Measurements from ENCODE around the gene ELOVL5. TPM values are rescaled to one million over a fixed set of nuclear protein-coding genes. Genes with fewer than 3 reads are reported as not detected.

Gene ELOVL5
- polyA plus RNA-seq, 1 of the 3 experiments (the other 2 are of a cell fraction): 31.9 TPM

GRCh38 chr6:53376661-53377226 is 28.0 kb upstream of the ELOVL5 start:
- no peak overlapping the region for H3K9ac ChIP-seq
- no peak overlapping the region for H3K4me2 ChIP-seq
- no peaks in the 10 kb centered on the region for H3K9me2 ChIP-seq
- DNase-seq: no peak
- no peak overlapping the region for H3K4me3 ChIP-seq (ENCODE audit: low read depth in 2 of 2, low read length in 1 of 2)
- H3K36me3 ChIP-seq (replicated peaks in 1 of 2; ENCODE audit: control insufficient read depth in 1 of 2, insufficient read depth in 2 of 2, low read length in 1 of 2): no peaks in the 10 kb centered on the region
- ChIA-PET POLR2A (no interaction called here), CTCF (no interaction called here)
- no peaks in the 10 kb centered on the region for H4K20me1 ChIP-seq (ENCODE audit: insufficient read depth)
- TF ChIP-seq USF2 (IDR thresholded peaks at IDR 0.05; ENCODE audit: borderline replicate concordance, low read depth, low read length) (no peak), POLR2AphosphoS5 (IDR thresholded peaks at IDR 0.05; ENCODE audit: low read depth, low read length) (no peak), TEAD4 (IDR thresholded peaks at IDR 0.05; ENCODE audit: borderline replicate concordance, insufficient read depth) (no peak), MEF2A (IDR thresholded peaks at IDR 0.05; ENCODE audit: borderline replicate concordance, low read depth) (no peak), RAD21 (IDR thresholded peaks at IDR 0.05; ENCODE audit: low read length) (no peak), SIN3A (IDR thresholded peaks at IDR 0.05; ENCODE audit: borderline replicate concordance, low read depth, low read length) (no peak), EP300 (IDR thresholded peaks at IDR 0.05; ENCODE audit: borderline replicate concordance in 1 of 2, low read depth in 1 of 2, low read length in 1 of 2) (no peak), GATA2 (CRISPR knock-in tag; IDR thresholded peaks at IDR 0.05) (no peak), GABPA (IDR thresholded peaks at IDR 0.05; ENCODE audit: low read depth) (no peak), PBX3 (IDR thresholded peaks at IDR 0.05) (no peak), ZBTB33 (IDR thresholded peaks at IDR 0.05; ENCODE audit: borderline replicate concordance, low read depth) (no peak), CHD2 (IDR thresholded peaks at IDR 0.05; ENCODE audit: low read length, partially characterized antibody) (no peak)
- peaks cover 4% of the 10 kb centered on the region; the same call in 1 of the 2 replicates for H3K27me3 ChIP-seq (ENCODE audit: insufficient read depth)
- no peak overlapping the region for H3K27ac ChIP-seq (ENCODE audit: low read depth in 2 of 2, low read length in 1 of 2)
- H3K4me1 ChIP-seq (ENCODE audit: control insufficient read depth in 1 of 2, insufficient read depth in 2 of 2, low read depth in 1 of 2, low read length in 1 of 2): no peaks in the 10 kb centered on the region
- H3F3A ChIP-seq (replicated peaks; ENCODE audit: insufficient read depth): no peaks in the 10 kb centered on the region
- H2AFZ ChIP-seq (ENCODE audit: low read depth): no peak overlapping the region
- WGBS (ENCODE audit: low lambda C conversion rate): 68% methylated on average over 5 of the region's 5 CpGs
- H3K79me2 ChIP-seq (ENCODE audit: insufficient read depth): no peaks in the 10 kb centered on the region
- H3K9me3 ChIP-seq: no peaks in the 10 kb centered on the region

GRCh38 chr6:53375847-53376246 is 27.1 kb upstream of the ELOVL5 start:
- H3K79me2 ChIP-seq (ENCODE audit: insufficient read depth): no peaks in the 10 kb centered on the region
- H3F3A ChIP-seq (replicated peaks; ENCODE audit: insufficient read depth): no peaks in the 10 kb centered on the region
- H3K4me1 ChIP-seq (ENCODE audit: control insufficient read depth in 1 of 2, insufficient read depth in 2 of 2, low read depth in 1 of 2, low read length in 1 of 2): no peaks in the 10 kb centered on the region
- H3K9ac ChIP-seq: no peak overlapping the region
- no peaks in the 10 kb centered on the region for H3K36me3 ChIP-seq (replicated peaks in 1 of 2; ENCODE audit: control insufficient read depth in 1 of 2, insufficient read depth in 2 of 2, low read length in 1 of 2)
- H3K4me2 ChIP-seq: no peak overlapping the region
- H3K9me3 ChIP-seq: no peaks in the 10 kb centered on the region
- H4K20me1 ChIP-seq (ENCODE audit: insufficient read depth): no peaks in the 10 kb centered on the region
- no peak for DNase-seq
- H3K9me2 ChIP-seq: no peaks in the 10 kb centered on the region
- ChIA-PET POLR2A (no interaction called here), CTCF (no interaction called here)
- H2AFZ ChIP-seq (ENCODE audit: low read depth): no peak overlapping the region
- H3K4me3 ChIP-seq (ENCODE audit: low read depth in 2 of 2, low read length in 1 of 2): no peak overlapping the region
- no peak overlapping the region for H3K27ac ChIP-seq (ENCODE audit: low read depth in 2 of 2, low read length in 1 of 2)
- H3K27me3 ChIP-seq (ENCODE audit: insufficient read depth): no peaks in the 10 kb centered on the region; the same call in 1 of the 2 replicates
- no peak for TF ChIP-seq IRF3 (IDR thresholded peaks at IDR 0.05; ENCODE audit: low read depth, low read length)
- TF ChIP-seq EP300 (IDR thresholded peaks at IDR 0.05; ENCODE audit: borderline replicate concordance in 1 of 2, low read depth in 1 of 2, low read length in 1 of 2): no peak
- no peak for TF ChIP-seq MXI1 (IDR thresholded peaks at IDR 0.05; ENCODE audit: low read depth, low read length)
- no peak for TF ChIP-seq TCF12 (IDR thresholded peaks at IDR 0.05)
- no peak for TF ChIP-seq REST (IDR thresholded peaks at IDR 0.05; ENCODE audit: low read depth, low read length)
- TF ChIP-seq CTCF (IDR thresholded peaks at IDR 0.05): no peak

Measured in SK-N-SH (cell line).